DOHH2 (cell line): ENCODE results near the gene RBM48.
"Not testable (repeated sequence)": the region's sequence is repeated elsewhere in the genome, so short reads cannot be mapped to it uniquely, and the experiment has no call there.

Source experiments
- H3F3A ChIP-seq: fragments of 200-600 bp; sonication (generic), shearing (Covaris generic); 2 replicates; pipeline ENCODE4 v1.6.0; 2016; ENCODE audit warnings: antibody characterized with exemption, mild to moderate bottlenecking; ENCODE audit not compliant: control insufficient read depth, insufficient read depth
- H3K27ac ChIP-seq: fragments of 200-600 bp; sonication (generic); 2 replicates; pipeline ENCODE4 v1.5.1; 2014; ENCODE audit warnings: low read depth, mild to moderate bottlenecking, low read length, moderate library complexity
- H3K27me3 ChIP-seq: fragments of 200-600 bp; sonication (generic); 2 replicates; pipeline ENCODE4 v1.6.1; 2014; ENCODE audit warnings: mild to moderate bottlenecking, low read length, mixed read lengths; ENCODE audit not compliant: control insufficient read depth
- H3K36me3 ChIP-seq: fragments of 200-600 bp; sonication (generic); 2 replicates; pipeline ENCODE4 v1.6.1; 2014; ENCODE audit warnings: mild to moderate bottlenecking, low read length, moderate library complexity, mixed read lengths; ENCODE audit not compliant: control insufficient read depth
- H3K4me1 ChIP-seq: fragments of 200-600 bp; sonication (generic); 2 replicates; pipeline ENCODE4 v1.6.1; 2014; ENCODE audit warnings: mild to moderate bottlenecking, low read length, mixed read lengths; ENCODE audit not compliant: control insufficient read depth
- H3K4me2 ChIP-seq: fragments of 200-600 bp; sonication (generic); 2 replicates; pipeline ENCODE4 v1.6.0; 2014; ENCODE audit warnings: mild to moderate bottlenecking, low read length, moderate library complexity
- H3K4me3 ChIP-seq: fragments of 200-600 bp; sonication (generic); 2 replicates; pipeline ENCODE4 v1.5.1; 2014; ENCODE audit warnings: mild to moderate bottlenecking, low read length, mixed read lengths
- H3K79me2 ChIP-seq: fragments of 200-600 bp; sonication (generic); 2 replicates; pipeline ENCODE4 v1.6.1; 2014; ENCODE audit warnings: mild to moderate bottlenecking, low read length, mixed read lengths; ENCODE audit not compliant: control insufficient read depth
- H3K9me2 ChIP-seq: fragments of 200-600 bp; sonication (generic); replicated peaks from 2 replicates; pipeline ENCODE4 v1.6.1; 2014; ENCODE audit warnings: mild to moderate bottlenecking, low read length, mixed read lengths; ENCODE audit not compliant: control insufficient read depth
- H3K9me3 ChIP-seq: fragments of 200-600 bp; sonication (generic); 2 replicates; pipeline ENCODE4 v1.6.1; 2014; ENCODE audit warnings: antibody characterized with exemption, low read length, mixed read lengths; ENCODE audit not compliant: control insufficient read depth, insufficient read depth
- H4K20me1 ChIP-seq: fragments of 200-600 bp; sonication (generic); 2 replicates; pipeline ENCODE4 v1.6.0; 2014; ENCODE audit warnings: low read depth, mild to moderate bottlenecking, antibody characterized with exemption, low read length, moderate library complexity; ENCODE audit not compliant: control insufficient read depth, insufficient read depth
- EZH2phosphoT487 ChIP-seq: fragments of 200-600 bp; sonication (generic); IDR thresholded peaks from 2 replicates; pipeline ENCODE4 v1.6.1; 2017; ENCODE audit warnings: borderline replicate concordance, mild to moderate bottlenecking, antibody characterized with exemption, low read length, moderate library complexity, mixed read lengths
- TF ChIP-seq, protein P1 (sequence below): fragments of 200-600 bp; sonication (generic); IDR thresholded peaks from one replicate; pipeline ENCODE4 v1.5.1; 2014; ENCODE audit warnings: antibody characterized with exemption, mild to moderate bottlenecking, low read depth, low read length; ENCODE audit not compliant: poor library complexity, severe bottlenecking

RBM48 gene

DNA sequence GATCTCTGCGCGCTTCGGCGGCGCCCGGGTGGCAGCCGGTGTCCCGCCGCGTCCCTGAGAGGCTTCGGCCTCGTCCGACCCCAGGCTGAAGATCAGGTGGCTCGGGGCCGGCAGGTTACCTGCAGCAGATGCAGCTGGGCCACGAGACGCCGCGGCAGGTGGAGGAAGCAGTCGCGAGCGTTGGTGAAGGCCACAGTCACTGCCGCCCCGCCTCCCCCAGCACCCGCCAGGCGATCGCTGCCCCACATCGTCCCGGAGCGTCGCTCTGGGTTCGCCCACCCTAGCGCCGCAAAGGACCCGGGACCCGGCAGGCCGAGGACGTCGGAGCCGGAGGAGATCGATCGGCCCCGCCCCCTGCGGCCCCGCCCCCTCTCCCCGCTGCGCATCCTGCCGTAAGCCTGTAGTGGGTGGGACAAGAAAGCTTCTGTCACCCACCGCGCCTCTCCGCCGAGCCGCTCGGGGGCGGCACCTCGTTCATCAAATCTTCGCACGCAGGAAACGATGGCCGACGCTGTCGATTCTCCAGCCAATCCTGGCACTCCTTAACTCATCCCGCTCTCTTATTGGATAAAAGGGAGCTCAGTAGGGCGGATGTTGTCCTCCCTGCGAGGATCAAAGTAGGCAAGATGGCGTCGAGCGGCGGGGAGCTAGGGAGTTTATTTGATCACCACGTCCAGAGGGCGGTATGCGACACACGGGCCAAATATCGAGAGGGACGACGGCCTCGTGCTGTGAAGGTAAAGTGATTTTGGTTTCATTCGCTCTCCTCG lies at the start of gene RBM48, which contains the start of gene PEX1:
TSS of gene RBM48 (plus strand) at position 608 of the 770 bp plus-strand sequence. CDS start at position 627, 19 bp downstream.
TSS of gene PEX1 (minus strand) at position 333 of the 770 bp plus-strand sequence. CDS start at position 248, 85 bp downstream.
- Histone ChIP-seq H3K9me3 (no peaks in the 10 kb centered on the region), H3K36me3 (peaks cover 42% of the 10 kb centered on the region), H3K4me1 (peaks cover 26% of the 10 kb centered on the region), H4K20me1 (no peaks in the 10 kb centered on the region), H3K4me3 (peak within 1 kb of the TSS; percentile 81), H3K27me3 (no peaks in the 10 kb centered on the region), H3K9me2 (no peaks in the 10 kb centered on the region), H3K4me2 (peak within 1 kb of the TSS; percentile 88), H3K27ac (peak within 1 kb of the TSS; percentile 82), H3K79me2 (peaks cover 53% of the 10 kb centered on the region), H3F3A (peaks cover 11% of the 10 kb centered on the region)
- TF ChIP-seq, protein P1, sequence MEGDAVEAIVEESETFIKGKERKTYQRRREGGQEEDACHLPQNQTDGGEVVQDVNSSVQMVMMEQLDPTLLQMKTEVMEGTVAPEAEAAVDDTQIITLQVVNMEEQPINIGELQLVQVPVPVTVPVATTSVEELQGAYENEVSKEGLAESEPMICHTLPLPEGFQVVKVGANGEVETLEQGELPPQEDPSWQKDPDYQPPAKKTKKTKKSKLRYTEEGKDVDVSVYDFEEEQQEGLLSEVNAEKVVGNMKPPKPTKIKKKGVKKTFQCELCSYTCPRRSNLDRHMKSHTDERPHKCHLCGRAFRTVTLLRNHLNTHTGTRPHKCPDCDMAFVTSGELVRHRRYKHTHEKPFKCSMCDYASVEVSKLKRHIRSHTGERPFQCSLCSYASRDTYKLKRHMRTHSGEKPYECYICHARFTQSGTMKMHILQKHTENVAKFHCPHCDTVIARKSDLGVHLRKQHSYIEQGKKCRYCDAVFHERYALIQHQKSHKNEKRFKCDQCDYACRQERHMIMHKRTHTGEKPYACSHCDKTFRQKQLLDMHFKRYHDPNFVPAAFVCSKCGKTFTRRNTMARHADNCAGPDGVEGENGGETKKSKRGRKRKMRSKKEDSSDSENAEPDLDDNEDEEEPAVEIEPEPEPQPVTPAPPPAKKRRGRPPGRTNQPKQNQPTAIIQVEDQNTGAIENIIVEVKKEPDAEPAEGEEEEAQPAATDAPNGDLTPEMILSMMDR: peak; percentile 86
- TF ChIP-seq EZH2phosphoT487: no peak

DNA sequence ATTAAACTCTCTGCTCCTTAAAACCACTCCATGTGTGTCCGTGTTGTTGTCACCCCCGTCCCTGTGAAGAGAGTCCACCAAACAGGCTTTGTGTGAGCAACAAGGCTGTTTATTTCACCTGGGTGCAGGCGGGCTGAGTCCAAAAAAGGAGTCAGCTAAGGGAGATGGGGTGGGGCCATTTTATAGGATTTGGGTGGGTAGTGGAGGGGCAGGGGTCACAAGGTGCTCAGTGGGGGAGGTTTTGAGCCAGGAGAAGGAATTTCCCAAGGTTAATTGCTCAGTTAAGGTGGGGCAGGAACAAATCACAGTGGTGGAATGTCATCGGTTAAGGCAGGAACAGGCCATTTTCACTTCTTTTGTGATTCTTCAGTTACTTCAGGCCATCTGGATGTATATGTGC lies 49.4 kb upstream of the RBM48 start:
- H3K4me3 ChIP-seq, H3K27me3 ChIP-seq, H3K4me1 ChIP-seq, H3K9me3 ChIP-seq, H3K36me3 ChIP-seq, H3K27ac ChIP-seq, H3F3A ChIP-seq, H4K20me1 ChIP-seq, H3K9me2 ChIP-seq, H3K4me2 ChIP-seq, H3K79me2 ChIP-seq: not testable (repeated sequence)

DNA sequence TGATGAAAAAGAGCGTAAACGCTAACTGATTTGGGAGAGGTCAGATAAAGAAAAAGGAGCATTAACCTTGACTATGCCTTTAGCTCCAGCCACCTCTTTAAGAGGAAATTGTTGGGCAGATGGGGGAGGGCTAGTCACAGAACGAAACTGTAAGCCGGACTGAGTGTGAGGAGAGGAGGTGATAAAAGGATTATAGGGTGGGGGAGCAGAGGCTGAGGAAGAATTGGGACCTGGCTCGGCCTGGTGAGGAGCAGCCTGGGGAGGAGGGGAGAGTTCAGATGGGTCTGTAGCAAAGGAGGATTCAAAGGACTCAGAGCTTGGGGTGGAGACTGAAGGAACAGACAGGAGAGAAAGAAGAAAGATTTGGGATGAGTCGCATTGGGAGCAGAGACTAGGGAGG lies 45.0 kb upstream of the RBM48 start:
- not testable (repeated sequence) for H3K4me1 ChIP-seq, H3K27me3 ChIP-seq, H3K4me2 ChIP-seq, H3K4me3 ChIP-seq, H3F3A ChIP-seq, H3K79me2 ChIP-seq, H3K27ac ChIP-seq, H3K9me2 ChIP-seq, H3K9me3 ChIP-seq, H4K20me1 ChIP-seq
- peaks cover 26% of the 10 kb centered on the region for H3K36me3 ChIP-seq

DNA sequence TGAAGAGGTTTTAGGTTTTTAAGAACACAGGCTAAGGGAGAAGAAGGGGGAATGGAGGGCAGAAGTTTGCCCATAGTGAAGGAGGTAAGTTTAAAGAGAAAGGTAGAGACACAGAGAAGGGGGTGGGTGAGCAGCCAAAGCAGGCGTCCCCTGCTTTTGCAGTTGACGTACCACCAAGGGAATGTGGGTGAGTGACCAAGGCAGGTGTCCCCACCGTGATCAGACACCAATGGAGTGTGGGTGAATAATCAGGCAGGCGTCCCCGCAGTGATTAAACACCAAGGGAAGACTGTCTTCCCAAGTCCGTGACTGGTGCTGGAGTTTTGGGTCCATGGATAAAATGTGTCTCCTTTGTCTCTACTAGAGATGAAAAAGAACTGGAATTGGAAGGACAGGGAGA lies 44.4 kb upstream of the RBM48 start:
- H3K27ac ChIP-seq: not testable (repeated sequence)

More for the DNA sequence above, 44.4 kb upstream of the RBM48 start:
- not testable (repeated sequence) for H3K4me2 ChIP-seq, H3K9me3 ChIP-seq, H3K4me1 ChIP-seq, H3F3A ChIP-seq, H3K79me2 ChIP-seq, H4K20me1 ChIP-seq, H3K27me3 ChIP-seq, H3K9me2 ChIP-seq, H3K4me3 ChIP-seq
- H3K36me3 ChIP-seq: peaks cover 32% of the 10 kb centered on the region
